K562 (cell line): ENCODE measurements around the gene TMEM138. TPM values are rescaled to one million over a fixed set of nuclear protein-coding genes. Genes with fewer than 3 reads are reported as not detected.
A peak's percentile ranks its signal among the peaks of the same experiment; 100 is the strongest.

ENCODE experiments used
- MGA ChIP-seq: fragments of 450-650 bp; IDR thresholded peaks from 2 replicates; pipeline ENCODE4 v1.6.1; 2016; ENCODE audit warnings: mild to moderate bottlenecking, moderate library complexity
- MTA1 ChIP-seq: fragments of 450-650 bp; IDR thresholded peaks from 2 replicates; pipeline ENCODE4 v1.6.1; 2017; ENCODE audit warnings: borderline replicate concordance
- PHF21A ChIP-seq: fragments of 450-650 bp; IDR thresholded peaks from 2 replicates; pipeline ENCODE4 v1.6.1; 2017; ENCODE audit warnings: low read depth, borderline replicate concordance
- polyA plus RNA-seq, 8 experiments: library from polyadenylated mRNA; depleted of rRNA in 4 of 8; stranded (reverse) in 5 of 8; unstranded in 3 of 8; fragments of >200 nt; fragmentation: Nextera tagmentation in 2 of 8; fragmentation: Illumina TruSeq in 1 of 8; extraction: Ambion mirVana in 2 of 8; extraction: Trizol in 1 of 8; gene quantifications; 2 replicates each; pipeline versions ENCODE4 v1.2.1 to v1.2.3, GENCODE V29; 2011 to 2014; ENCODE audit warnings: inconsistent platforms in 1 of 8, missing spikeins in 1 of 8
- total RNA-seq, 7 experiments: library from RNA; depleted of rRNA in 6 of 7; stranded (reverse); fragments of >200 nt in 6 of 7; fragmentation: Illumina TruSeq in 2 of 7; extraction: Trizol in 2 of 7; gene quantifications; 2 replicates each; pipeline versions ENCODE4 v1.2.1 to v1.2.3, GENCODE V29; 2011 to 2021; ENCODE audit warnings: low replicate concordance in 1 of 7
- TF ChIP-seq, protein P1 (sequence below): fragments of 200-800 bp; sonication (Bioruptor generic); IDR thresholded peaks from 2 replicates; pipeline ENCODE4 v1.6.1; 2016; ENCODE audit warnings: missing genetic modification characterization, missing compliant biosample characterization
- TF ChIP-seq, protein P2 (sequence below): fragments of 450-650 bp; IDR thresholded peaks from 2 replicates; pipeline ENCODE4 v1.6.1; 2018; ENCODE audit not compliant: partially characterized antibody

Gene TMEM138
- total and polyA plus RNA-seq, 9 of the 15 experiments (the other 6 are each of a cell fraction or from before 2014, with no cell fraction given): 23.2 to 168 (median 63.1) TPM

DNA sequence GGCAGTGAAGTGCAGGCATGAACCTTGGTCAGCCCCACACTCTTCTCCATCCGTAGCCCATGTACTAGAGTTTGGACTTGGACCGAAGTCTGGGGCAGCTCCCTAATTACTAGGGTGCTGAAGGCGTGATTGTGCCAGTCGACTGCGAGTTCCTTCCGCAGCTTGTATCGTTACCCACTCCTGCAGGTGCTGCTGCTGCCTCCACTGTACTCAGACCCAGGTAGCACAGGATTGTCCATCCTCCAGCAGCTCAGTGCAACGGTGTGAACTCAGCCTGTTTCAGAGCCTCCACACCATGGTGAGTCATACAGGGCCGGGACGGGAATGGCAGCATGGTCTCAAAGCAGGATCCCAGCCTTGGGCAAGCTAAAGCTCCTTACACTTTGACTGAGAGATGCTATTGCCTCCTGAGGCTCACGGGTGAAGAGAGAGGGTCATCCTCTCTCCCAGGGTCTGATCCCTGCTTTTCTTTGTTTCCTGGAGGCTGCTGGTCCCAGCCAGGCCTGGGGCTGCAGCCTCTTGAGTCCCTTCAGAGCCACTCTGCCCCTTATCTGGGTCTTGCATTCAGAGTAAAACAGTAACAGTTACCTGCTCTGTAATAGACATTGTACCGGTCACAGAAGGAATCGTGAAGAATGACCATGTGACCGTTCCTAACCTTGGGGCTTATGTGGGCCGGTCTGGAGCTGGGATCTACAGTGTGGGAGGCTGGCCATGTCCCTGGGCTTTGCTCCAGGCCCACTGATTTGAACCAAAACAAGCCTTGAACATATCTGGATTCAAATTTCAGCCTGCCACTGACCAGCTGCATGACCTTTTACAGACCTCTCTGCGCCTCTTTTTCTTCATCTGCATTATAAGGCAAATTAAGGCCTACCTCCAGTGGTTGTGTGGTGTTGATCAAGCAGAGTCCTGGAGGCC, 27.5 kb upstream of the TMEM138 start (continued):
- TF ChIP-seq, protein P1, sequence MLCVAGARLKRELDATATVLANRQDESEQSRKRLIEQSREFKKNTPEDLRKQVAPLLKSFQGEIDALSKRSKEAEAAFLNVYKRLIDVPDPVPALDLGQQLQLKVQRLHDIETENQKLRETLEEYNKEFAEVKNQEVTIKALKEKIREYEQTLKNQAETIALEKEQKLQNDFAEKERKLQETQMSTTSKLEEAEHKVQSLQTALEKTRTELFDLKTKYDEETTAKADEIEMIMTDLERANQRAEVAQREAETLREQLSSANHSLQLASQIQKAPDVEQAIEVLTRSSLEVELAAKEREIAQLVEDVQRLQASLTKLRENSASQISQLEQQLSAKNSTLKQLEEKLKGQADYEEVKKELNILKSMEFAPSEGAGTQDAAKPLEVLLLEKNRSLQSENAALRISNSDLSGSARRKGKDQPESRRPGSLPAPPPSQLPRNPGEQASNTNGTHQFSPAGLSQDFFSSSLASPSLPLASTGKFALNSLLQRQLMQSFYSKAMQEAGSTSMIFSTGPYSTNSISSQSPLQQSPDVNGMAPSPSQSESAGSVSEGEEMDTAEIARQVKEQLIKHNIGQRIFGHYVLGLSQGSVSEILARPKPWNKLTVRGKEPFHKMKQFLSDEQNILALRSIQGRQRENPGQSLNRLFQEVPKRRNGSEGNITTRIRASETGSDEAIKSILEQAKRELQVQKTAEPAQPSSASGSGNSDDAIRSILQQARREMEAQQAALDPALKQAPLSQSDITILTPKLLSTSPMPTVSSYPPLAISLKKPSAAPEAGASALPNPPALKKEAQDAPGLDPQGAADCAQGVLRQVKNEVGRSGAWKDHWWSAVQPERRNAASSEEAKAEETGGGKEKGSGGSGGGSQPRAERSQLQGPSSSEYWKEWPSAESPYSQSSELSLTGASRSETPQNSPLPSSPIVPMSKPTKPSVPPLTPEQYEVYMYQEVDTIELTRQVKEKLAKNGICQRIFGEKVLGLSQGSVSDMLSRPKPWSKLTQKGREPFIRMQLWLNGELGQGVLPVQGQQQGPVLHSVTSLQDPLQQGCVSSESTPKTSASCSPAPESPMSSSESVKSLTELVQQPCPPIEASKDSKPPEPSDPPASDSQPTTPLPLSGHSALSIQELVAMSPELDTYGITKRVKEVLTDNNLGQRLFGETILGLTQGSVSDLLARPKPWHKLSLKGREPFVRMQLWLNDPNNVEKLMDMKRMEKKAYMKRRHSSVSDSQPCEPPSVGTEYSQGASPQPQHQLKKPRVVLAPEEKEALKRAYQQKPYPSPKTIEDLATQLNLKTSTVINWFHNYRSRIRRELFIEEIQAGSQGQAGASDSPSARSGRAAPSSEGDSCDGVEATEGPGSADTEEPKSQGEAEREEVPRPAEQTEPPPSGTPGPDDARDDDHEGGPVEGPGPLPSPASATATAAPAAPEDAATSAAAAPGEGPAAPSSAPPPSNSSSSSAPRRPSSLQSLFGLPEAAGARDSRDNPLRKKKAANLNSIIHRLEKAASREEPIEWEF (CRISPR knock-in tag): no peak
- TF ChIP-seq PHF21A (no peak), MTA1 (no peak), MGA (peak; percentile 39)
- TF ChIP-seq, protein P2, sequence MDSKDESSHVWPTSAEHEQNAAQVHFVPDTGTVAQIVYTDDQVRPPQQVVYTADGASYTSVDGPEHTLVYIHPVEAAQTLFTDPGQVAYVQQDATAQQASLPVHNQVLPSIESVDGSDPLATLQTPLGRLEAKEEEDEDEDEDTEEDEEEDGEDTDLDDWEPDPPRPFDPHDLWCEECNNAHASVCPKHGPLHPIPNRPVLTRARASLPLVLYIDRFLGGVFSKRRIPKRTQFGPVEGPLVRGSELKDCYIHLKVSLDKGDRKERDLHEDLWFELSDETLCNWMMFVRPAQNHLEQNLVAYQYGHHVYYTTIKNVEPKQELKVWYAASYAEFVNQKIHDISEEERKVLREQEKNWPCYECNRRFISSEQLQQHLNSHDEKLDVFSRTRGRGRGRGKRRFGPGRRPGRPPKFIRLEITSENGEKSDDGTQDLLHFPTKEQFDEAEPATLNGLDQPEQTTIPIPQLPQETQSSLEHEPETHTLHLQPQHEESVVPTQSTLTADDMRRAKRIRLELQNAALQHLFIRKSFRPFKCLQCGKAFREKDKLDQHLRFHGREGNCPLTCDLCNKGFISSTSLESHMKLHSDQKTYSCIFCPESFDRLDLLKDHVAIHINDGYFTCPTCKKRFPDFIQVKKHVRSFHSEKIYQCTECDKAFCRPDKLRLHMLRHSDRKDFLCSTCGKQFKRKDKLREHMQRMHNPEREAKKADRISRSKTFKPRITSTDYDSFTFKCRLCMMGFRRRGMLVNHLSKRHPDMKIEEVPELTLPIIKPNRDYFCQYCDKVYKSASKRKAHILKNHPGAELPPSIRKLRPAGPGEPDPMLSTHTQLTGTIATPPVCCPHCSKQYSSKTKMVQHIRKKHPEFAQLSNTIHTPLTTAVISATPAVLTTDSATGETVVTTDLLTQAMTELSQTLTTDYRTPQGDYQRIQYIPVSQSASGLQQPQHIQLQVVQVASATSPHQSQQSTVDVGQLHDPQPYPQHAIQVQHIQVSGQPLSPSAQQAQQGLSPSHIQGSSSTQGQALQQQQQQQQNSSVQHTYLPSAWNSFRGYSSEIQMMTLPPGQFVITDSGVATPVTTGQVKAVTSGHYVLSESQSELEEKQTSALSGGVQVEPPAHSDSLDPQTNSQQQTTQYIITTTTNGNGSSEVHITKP: peak; percentile 14
